ENCODE data around the gene DMTF1.
"Not testable (repeated sequence)": the region's sequence is repeated elsewhere in the genome, so short reads cannot be mapped to it uniquely, and the experiment has no call there.

The DMTF1 gene, protein sequence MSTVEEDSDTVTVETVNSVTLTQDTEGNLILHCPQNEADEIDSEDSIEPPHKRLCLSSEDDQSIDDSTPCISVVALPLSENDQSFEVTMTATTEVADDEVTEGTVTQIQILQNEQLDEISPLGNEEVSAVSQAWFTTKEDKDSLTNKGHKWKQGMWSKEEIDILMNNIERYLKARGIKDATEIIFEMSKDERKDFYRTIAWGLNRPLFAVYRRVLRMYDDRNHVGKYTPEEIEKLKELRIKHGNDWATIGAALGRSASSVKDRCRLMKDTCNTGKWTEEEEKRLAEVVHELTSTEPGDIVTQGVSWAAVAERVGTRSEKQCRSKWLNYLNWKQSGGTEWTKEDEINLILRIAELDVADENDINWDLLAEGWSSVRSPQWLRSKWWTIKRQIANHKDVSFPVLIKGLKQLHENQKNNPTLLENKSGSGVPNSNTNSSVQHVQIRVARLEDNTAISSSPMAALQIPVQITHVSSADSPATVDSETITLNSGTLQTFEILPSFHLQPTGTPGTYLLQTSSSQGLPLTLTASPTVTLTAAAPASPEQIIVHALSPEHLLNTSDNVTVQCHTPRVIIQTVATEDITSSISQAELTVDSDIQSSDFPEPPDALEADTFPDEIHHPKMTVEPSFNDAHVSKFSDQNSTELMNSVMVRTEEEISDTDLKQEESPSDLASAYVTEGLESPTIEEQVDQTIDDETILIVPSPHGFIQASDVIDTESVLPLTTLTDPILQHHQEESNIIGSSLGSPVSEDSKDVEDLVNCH

DNA sequence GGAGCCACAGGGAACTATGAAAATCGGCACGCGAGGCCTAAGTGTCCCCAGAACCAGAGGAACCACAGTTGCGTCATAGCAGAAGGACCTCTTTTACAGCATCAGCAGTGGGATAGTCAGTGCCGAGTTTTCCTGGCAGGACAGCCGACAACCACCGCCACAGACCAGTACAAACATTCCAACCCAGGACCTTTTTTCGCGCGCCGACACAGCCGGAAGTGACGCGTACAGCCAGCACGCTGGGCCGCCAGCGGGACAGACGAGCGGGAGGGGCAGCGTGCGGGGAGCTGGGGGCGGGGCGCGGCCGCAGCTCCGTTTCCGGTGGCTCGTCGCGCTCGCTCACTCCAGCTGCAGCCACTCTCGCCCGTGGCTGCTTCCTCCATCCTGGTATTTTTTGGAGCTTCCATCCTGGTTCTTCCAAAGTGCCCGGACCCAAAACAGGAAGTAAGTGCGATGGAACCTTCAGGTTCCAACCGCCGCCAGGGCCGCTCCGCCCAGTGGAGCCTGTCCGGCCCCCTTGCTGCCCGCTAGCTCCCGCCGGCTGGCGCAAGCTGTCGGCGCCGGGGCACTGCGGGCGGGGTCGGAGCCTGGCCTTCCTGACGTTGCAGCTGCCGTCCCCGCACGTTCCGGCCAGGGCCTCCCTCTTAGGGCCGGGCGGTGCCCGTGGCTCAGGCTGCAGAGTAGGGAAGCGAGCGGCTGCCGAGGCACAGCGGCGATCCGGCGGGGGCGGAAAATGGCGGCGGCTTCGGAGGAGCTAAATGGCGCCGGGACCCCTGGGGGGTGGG is at the start of gene DMTF1:
Gene DMTF1 (plus strand): TSS at position 342 of the 785 bp plus-strand sequence. CDS start 12,489 bp downstream, outside the sequence.
- DNase-seq, result peak; percentile 85

DNA sequence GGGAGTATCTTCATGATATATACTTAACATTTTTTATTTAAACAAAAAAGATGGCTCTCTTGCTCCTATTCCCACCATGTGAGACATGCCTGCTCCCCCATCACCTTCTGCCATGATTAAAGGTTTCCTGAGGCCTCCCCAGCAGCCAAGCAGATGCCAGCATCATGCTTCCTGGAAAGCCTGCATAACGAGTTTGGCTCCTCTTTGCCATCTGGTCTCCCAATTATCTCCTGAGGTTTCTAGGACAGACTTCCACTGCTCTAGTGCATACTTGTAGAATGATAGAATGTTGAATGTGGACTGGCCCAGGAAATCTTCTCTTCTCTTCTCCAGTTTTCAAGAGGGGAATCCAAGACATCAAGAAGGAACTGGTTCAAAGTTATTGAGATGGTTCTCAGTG is 46.9 kb upstream of the DMTF1 start:
- DNase-seq, result no peak

DNA sequence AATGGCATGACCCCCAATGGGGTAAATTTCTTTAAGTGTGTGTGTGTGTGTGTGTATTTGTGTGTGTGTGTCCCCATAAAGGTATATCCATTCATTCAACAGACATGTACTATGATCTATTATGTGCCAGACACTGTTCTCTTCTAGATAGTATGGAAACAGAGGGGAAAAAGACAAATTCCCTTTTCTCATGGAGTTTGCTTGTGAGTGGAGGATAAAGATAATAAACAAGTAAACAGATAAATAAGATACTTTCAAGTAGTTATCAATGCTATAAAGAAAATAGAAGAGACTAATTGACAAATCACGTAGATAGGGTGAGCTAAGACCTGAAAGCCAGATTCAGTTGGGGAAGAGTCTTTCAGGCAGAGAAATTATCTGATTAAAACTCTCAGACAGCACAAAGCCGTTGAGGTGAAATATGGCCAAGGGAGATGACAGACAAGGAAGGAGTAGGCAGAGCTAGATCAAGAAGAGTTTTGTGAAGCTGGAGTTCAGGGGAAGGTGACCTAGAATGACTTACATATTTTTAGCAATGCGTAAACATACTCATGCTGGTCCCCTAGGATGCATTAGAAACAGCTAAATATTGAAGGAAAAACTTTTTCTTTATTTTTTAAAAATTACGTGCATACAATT is 45.2 kb upstream of the DMTF1 start:
- no peak for DNase-seq

DNA sequence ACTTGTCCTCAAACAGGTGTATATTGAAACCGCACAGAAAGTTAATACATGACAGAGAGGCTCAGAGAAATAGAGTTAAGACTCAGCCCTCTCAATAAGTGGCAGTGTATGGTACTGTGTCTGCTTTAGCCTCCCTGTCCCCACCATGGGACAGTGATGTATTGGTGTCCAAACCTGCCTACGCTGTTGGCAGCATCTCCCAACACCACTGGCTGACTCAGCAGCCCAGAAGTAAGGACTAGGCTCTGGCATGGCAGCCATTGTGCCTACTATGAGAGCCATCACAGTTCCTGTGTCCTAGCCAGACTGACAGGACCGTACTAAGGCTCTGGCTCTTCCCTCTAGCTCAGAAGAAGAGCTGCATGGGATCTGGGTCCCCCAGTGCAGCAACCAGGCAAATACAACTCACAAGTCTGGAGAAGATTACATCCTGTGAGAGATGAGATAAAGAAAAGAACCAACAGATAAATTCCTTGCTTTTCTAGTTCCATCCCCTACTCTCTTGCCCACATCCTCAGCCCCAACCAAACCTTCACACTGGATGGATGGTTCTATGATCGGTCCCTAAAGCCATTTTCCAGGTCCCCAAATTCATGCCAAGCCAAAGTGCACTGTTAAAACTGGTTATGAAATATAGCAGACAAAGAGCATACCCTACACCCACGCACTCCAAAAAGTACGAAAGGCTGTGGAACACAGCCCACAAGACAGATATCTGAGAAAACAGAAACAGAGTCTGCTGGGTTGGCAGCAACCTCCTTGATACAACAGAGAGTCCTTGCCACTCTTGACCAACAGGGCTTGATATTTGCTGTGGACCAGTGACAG is 44.1 kb upstream of the DMTF1 start:
- no peak for DNase-seq

DNA sequence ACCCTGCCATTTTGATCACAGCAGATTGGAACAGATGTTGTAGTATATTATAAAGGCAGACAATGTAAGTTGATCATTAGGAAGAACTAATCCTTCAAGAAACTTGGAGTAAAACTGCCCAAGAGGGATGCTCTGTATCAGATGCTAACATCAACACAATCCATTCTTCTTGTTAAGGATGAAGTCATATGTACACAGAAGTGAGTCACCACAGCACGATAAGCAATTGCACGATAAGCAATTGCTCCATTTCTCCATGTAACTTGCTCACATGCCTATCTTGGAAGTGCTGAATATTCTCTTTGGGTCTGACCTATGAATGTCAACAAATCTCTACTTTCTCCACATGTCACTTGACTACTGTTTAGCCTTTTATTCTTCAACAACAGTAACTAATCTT is 41.5 kb upstream of the DMTF1 start:
- DNase-seq, result no peak

DNA sequence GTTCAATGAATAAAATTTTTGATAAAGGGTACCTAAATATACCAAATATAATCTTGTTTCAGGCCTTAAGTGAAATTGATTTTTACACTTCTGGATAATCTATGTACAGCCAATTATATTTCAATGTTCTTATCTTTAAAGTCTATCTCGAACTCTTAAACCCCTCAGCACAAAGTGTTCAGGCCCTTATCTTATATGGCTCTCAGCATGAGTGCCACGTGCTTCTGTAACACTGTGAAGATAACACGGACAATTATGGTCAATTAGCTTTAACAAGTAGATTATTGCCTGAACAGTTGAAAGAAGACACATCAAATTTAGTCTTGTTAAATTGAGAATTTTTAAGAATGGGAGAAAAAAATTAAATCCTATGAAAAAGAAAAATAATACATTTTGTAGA is 40.4 kb upstream of the DMTF1 start:
- DNase-seq, result no peak

DNA sequence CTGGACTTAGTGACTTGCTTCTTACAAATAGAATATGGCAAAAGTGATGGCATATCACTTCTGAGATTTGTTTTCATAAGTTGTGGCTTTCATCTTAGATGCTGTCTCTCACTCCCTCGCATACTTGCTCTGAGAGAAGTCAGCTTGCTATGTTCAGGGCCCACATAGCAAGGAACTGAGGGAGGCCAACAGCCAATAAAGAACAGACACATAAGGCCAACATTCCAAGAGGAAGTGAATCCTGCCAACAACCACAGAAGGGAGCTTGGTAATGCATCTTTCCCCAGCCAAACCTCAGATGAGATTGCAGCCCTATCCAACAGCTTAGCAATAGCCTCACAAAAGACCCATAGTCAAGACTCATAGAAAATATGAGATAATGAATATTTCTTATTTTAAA is 39.2 kb upstream of the DMTF1 start:
- DNase-seq, result no peak

DNA sequence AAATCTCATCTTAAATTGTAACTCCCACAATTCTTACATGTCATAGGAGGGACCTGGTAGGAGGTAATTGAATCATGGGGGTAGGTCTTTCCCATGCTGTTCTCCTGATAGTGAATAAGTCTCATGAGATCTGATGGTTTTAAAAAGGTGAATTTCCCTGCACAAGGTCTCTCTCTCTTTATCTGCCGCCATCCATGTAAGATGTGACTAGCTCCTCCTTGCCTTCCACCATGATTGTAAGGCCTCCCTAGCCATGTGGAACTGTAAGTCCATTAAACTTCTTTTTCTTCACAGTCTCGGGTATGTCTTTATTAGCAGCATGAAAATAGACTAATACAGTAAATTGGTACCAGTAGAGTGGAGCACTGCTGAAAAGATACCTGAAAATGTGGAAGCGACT is 38.3 kb upstream of the DMTF1 start:
- not testable (repeated sequence) for DNase-seq

DNA sequence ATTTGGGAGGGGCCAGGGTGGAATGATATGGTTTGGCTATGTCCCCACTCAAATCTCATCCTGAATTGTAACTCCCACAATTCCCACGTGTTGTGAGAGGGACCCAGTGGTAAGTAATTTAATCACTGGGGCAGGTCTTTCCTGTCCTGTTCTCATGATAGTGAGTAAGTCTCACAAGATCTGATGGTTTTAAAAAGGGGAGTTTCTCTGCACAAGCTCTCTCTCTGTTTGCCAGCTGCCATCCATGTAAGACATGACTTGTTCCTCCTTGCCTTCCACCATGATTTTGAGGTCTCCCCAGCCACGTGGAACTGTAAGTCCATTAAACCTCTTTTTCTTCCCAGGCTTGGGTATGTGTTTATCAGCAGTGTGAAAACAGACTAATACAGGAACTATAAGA is 36.5 kb upstream of the DMTF1 start:
- DNase-seq, result not testable (repeated sequence)

DNA sequence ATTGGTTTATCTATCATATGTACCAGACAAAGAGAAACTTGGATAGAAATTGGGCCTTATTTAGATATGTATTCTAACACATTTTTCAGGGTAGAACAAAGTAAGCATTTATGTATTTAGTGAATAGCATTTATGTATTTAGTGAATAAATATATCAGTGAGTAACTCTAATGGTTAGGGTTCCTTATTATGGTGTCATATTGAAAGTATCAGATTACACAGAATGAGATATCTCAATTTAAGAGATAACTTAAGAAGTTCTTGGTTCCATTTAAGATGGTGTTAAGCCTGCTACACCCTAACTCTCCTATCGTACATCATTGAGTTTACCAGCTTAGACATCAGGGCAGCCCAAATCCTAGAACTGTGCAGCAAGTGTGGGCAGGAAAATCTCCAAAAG is 35.9 kb upstream of the DMTF1 start:
- no peak for DNase-seq

DNA sequence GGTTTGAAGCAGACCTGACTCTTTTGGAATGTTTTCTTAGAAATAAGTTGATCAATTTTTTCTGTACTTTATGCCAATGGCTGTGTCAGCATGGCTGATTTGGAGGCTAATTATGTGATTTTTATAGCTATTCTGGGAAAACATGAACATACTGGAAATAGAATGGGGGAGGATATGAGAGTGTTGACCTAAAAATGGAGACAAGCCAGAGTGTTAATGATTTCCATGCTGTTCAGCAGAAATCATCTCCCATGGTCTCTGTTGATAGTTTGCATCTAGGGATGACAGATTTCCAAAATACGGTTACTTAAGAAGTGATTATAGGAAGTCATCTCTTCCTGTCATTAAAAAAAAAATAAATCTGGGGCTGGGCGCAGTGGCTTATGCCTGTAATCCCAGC is 32.7 kb upstream of the DMTF1 start:
- DNase-seq, result no peak

DNA sequence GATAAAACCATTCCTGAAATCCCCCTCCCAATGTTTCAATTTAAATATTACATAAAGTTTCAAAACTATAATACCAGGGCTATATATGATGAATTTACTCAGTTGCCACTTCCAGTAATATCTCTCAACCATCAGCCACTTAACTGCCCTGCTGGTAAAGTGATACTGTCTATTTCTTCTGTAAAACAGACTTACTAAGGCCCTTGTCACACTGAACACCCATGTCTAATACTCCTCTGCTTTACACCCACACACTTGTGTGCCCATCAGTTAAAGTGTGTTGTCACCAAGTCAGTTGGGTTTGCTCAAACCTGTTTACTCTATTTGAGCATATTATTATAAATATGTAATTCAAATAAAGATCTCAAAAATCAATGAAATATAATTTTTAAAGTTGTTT is 29.1 kb upstream of the DMTF1 start:
- no peak for DNase-seq

DNA sequence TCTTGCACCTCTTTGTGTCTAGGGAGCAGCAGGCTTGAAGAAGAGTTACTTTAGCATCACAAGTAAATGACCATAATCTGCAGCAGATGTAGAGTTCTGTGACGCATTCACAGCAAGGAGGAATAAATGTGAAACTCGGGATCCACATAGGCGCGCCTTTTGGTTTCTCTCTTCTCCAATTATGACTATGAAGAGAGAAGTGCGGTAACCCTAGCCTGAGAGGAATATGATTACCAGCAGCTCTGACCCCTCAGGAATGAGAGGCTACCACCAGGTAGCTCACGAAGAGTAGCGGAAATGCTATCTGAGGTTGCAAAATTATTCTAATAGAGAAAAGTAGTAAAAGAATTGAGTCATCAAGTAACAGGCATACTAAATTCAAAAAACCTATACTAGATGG is 25.2 kb upstream of the DMTF1 start:
- no peak for DNase-seq

DNA sequence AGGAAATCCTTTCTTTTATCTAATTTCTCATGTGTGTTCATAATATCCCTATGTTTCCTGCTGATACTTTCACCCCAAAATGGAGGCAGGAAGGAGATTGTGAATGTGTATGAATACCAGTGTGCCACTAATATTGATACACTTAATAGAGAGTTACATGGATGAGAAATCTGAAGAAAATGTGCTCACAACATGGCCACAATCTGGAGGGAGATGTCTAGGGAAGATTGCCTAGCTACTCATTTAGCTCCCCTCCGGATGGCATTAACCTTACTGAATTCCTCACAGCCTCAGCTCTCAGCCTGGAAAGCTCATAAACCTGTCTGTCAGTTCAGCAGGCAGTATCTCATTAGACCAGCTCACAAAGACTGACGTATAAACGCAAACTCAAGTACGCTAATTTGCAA is 23.4 kb upstream of the DMTF1 start:
- DNase-seq, result no peak

DNA sequence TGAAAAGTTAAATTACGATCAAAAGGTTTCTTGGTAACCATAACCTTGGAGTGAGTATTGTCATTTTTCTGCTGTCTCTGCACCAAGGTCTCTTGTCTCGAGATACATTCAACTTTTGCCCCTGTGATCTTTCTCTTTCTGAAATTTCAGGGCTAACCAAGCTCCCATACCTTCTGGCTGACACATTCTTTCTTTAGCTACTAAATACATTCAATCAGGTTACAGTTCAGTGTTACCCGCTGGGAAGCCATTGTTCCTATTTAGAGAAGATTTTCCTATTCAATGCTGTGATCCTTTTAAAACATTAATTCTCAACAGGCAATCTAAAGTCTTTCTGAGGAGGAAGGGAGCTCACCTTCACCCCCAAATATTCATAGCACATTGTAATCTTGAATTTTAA is 22.9 kb upstream of the DMTF1 start:
- no peak for DNase-seq

DNA sequence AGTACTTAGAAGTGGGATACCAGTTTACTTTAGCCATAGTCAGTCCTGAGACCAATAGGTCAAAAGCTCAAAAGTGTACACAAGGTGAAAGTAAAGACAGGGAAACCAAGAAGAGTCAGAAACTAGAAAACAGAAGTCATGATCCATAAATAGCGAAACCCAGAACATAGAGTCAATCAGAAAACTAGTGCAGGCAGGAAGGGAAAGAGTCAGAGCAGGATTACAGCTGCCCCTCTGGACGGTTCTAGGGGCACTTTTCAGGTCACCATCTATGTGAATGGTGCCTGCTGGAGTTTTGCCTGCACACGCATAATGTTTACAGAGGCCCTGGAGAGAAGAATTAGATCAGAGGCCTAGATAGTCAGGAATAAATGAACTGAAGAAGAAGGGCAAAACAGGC is 22.4 kb upstream of the DMTF1 start:
- DNase-seq, result no peak

DNA sequence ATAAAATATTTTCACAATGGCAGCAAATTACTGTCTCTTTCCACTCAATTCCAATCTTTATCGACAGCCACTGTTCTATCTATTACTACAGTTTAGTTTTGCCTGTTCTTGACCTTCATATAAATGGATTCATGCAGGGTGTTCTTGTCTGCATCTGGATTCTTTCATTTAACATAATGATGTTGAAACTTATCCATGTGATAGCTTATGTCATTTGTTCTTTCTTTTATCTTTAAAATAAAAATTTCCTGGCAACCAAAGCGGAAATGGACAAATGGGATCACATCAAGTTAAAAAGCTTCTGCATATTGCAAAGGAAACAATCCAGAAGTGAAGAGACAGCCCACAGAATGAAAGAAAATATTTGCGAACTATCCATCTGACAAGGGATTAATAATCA is 20.5 kb upstream of the DMTF1 start:
- no peak for DNase-seq

DNA sequence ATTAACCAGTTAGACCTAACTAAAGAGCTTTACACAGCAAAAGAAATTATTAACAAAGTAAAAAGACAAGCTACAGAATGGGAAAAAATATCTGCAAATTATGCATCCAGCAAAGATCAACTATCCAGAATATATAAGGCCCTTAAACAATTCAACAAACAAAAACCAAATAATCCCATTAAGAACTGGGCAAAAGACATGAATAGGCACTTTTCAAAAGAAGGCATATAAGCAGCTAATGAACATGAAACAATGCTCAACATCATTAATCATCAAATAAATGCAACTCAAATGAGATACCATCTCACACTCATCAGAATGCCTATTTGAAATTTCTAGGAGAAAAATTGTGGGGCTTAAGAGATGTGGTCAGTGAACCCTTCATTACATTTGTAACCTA is 15.0 kb upstream of the DMTF1 start:
- no peak for DNase-seq

DNA sequence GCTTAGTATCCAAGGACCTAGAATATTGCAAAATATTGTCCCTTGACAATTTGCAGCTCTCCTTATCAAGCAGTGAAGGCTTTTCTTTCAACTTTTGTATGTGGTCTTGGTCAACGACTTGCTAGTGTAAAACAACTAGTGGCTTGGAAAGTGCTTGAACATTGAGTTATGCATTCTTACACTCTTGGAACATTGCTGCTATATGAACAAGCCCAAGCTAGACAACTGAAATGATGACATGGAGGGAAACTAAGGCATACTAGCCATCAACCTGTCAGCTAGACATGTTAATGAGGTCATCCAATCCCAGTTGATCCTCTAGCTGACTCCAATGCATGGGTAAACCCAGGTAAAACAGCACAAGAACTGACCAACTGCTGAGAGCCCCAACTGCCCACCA is 12.7 kb upstream of the DMTF1 start:
- no peak for DNase-seq

DNA sequence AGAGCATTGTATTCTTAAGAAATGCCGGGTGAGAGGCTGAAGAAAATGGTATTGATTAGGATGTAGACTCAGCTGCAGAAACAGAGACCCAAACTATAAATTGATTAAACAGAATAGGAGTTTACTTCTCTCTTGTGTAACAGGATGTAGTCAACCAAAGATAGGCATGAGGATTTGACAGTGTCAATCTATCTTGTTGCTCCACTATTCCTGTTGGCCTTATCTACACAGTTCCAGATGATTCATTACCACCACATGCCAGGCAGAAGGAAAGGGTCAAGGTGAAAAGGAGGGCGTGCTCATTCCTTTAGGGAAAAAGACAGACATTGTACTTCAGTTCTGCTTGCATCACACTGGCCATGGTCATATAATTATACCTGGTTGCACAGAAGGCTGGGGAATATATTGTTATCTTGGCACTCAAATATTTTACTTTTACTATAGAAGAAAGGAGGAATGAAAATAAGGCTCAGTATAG is 11.9 kb upstream of the DMTF1 start:
- no peak for DNase-seq

DNA sequence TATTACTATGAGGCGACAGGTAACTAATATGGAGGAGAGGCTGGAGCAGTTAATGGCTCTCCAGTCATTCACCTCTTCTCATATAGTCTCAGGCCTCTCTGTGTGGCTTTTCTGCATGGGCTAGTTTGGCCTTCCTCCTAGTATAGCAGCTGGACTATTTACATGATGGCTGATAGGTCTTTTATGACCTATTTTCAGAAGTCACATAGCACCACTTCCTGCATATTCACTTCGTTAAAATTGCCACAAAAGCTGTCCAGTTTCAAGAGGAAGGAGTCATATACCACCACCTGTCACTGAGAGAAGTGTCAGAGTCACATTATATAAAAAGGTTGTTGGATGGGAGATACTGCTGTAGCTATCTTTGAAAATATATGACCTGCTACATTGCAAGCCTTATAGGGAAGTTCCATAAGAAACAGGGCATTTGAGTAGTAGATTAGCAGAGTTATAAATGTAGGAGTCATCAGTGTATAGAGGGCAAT is 8.0 kb upstream of the DMTF1 start:
- DNase-seq, result no peak
